Neural cell (in vitro differentiated cells): ENCODE results near the gene SELENOF.

Source experiments
- CTCF ChIP-seq: fragments of 450-650 bp; IDR thresholded peaks from 2 replicates; pipeline ENCODE4 v1.5.1; 2014; ENCODE audit warnings: antibody characterized with exemption, mild to moderate bottlenecking, moderate library complexity; ENCODE audit not compliant: poor library complexity, severe bottlenecking
- EP300 ChIP-seq: fragments of 450-650 bp; conservative IDR thresholded peaks from 2 replicates; pipeline ENCODE4 v1.6.1; 2014; ENCODE audit warnings: antibody characterized with exemption, mild to moderate bottlenecking, moderate library complexity; ENCODE audit not compliant: poor library complexity, severe bottlenecking
- EZH2 ChIP-seq: fragments of 200-600, 300-800 bp; shearing (Covaris generic), sonication (generic); IDR thresholded peaks from 2 replicates; pipeline ENCODE4 v1.6.1; 2014; ENCODE audit warnings: antibody characterized with exemption, low read length, borderline replicate concordance, mild to moderate bottlenecking; ENCODE audit not compliant: insufficient read depth, poor library complexity, severe bottlenecking
- MXI1 ChIP-seq: fragments of 450-650 bp; conservative IDR thresholded peaks from 2 replicates; pipeline ENCODE4 v1.6.1; 2014; ENCODE audit warnings: antibody characterized with exemption, mild to moderate bottlenecking; ENCODE audit not compliant: poor library complexity, severe bottlenecking
- POLR2AphosphoS5 ChIP-seq: IDR thresholded peaks from 2 replicates; pipeline ENCODE4 v1.6.1; 2012
- RAD21 ChIP-seq: fragments of 450-650 bp; conservative IDR thresholded peaks from 2 replicates; pipeline ENCODE4 v1.6.1; 2014; ENCODE audit warnings: antibody characterized with exemption, mild to moderate bottlenecking, moderate library complexity
- REST ChIP-seq: IDR thresholded peaks from 2 replicates; pipeline ENCODE4 v1.6.1; 2012; ENCODE audit warnings: borderline replicate concordance
- SMC3 ChIP-seq: fragments of 450-650 bp; conservative IDR thresholded peaks from 2 replicates; pipeline ENCODE4 v1.6.1; 2014; ENCODE audit warnings: antibody characterized with exemption, mild to moderate bottlenecking, moderate library complexity; ENCODE audit not compliant: poor library complexity
- TAF1 ChIP-seq: IDR thresholded peaks from 2 replicates; pipeline ENCODE4 v1.6.1; 2012; ENCODE audit warnings: low read depth

GRCh38 chr1:86940599-86940998, 26.7 kb upstream of the SELENOF start:
- no peak for TF ChIP-seq CTCF
- TF ChIP-seq REST, result no peak
- TF ChIP-seq EZH2, result no peak
- TF ChIP-seq TAF1, result no peak
- TF ChIP-seq POLR2AphosphoS5, result no peak
- TF ChIP-seq EP300, result no peak
- no peak for TF ChIP-seq SMC3
- TF ChIP-seq RAD21, result no peak
- TF ChIP-seq MXI1, result no peak
